H1 (cell line): ENCODE data around the gene OTUD5. TPM values are rescaled to one million over a fixed set of nuclear protein-coding genes. Genes with fewer than 3 reads are reported as not detected.
A peak's percentile ranks its signal among the peaks of the same experiment; 100 is the strongest.

ENCODE experiments used
- CTCF ChIA-PET: fragments of 300-600 bp; sonication (Branson Sonifier 250); formaldehyde crosslinking; loops from one replicate; lab custom pipeline; 2021; ENCODE audit not compliant: partially characterized antibody; lab: Charles Lee
- POLR2A ChIA-PET: fragments of 300-600 bp; sonication (Branson Sonifier 250); formaldehyde crosslinking; loops from one replicate; lab custom pipeline; 2021; ENCODE audit warnings: inconsistent platforms; ENCODE audit not compliant: partially characterized antibody; lab: Charles Lee
- DNase-seq, 2 experiments: peaks; one replicate each; pipeline versions ENCODE4 v3.0.0 to v3.0.0-alpha.2; 2010 to 2022; ENCODE audit warnings: low spot score in 2 of 2, low read depth in 1 of 2, mixed read lengths in 1 of 2
- FAIRE-seq: peaks from 2 replicates; lab custom pipeline; 2011; peaks lifted over from hg19 to GRCh38; lab: Jason Lieb, UNC
- H2AFZ ChIP-seq: 2 replicates; pipeline ENCODE4 v1.8.1; 2012; ENCODE audit warnings: low read length, inconsistent platforms
- H2AK5ac ChIP-seq: 2 replicates; pipeline ENCODE4 v1.6.1; 2013; ENCODE audit warnings: low read depth, low read length
- H2BK120ac ChIP-seq: replicated peaks from 2 replicates; pipeline ENCODE3; 2013; ENCODE audit warnings: low read depth, low read length, inconsistent platforms
- H2BK12ac ChIP-seq: 2 replicates; pipeline ENCODE4 v1.6.1; 2013; ENCODE audit warnings: low read depth, low read length
- H2BK15ac ChIP-seq: 2 replicates; pipeline ENCODE4 v1.6.1; 2013; ENCODE audit warnings: low read length
- H2BK20ac ChIP-seq: 2 replicates; pipeline ENCODE4 v1.6.1; 2013; ENCODE audit warnings: low read length
- H2BK5ac ChIP-seq: 2 replicates; pipeline ENCODE4 v1.6.1; 2013; ENCODE audit warnings: low read depth, low read length
- H3K14ac ChIP-seq: 2 replicates; pipeline ENCODE4 v1.6.1; 2013; ENCODE audit warnings: inconsistent platforms; ENCODE audit not compliant: insufficient read length
- H3K18ac ChIP-seq: 2 replicates; pipeline ENCODE4 v1.6.1; 2013; ENCODE audit warnings: low read length; ENCODE audit errors: extremely low read depth
- H3K23ac ChIP-seq: 2 replicates; pipeline ENCODE4 v1.6.1; 2013; ENCODE audit warnings: inconsistent platforms; ENCODE audit not compliant: insufficient read length
- H3K23me2 ChIP-seq: 2 replicates; pipeline ENCODE4 v1.6.1; 2013; ENCODE audit warnings: low read depth, low read length
- H3K27ac ChIP-seq: 2 replicates; pipeline ENCODE4 v1.6.1; 2011; ENCODE audit warnings: low read depth, low read length, inconsistent platforms
- H3K27me3 ChIP-seq, 4 experiments: replicated peaks in 1 of 4; 1 replicate in 1 of 4; 2 replicates in 3 of 4; pipeline versions ENCODE4 v1.6.1 to v1.8.1; 2011 to 2013; ENCODE audit warnings: low read length in 3 of 4, mild to moderate bottlenecking in 3 of 4, inconsistent platforms in 2 of 4, mixed read lengths in 2 of 4, moderate library complexity in 1 of 4; ENCODE audit not compliant: control insufficient read depth in 3 of 4, insufficient read depth in 3 of 4; ENCODE audit errors: extremely low read depth in 1 of 4
- H3K36me3 ChIP-seq, 4 experiments: 2 replicates each; pipeline versions ENCODE4 v1.6.1 to v1.8.1; 2011 to 2013; ENCODE audit warnings: mild to moderate bottlenecking in 4 of 4, low read length in 3 of 4, moderate library complexity in 2 of 4, control low read depth in 1 of 4, inconsistent platforms in 1 of 4; ENCODE audit not compliant: insufficient read depth in 4 of 4, control insufficient read depth in 2 of 4
- H3K4ac ChIP-seq: replicated peaks from 2 replicates; pipeline ENCODE3; 2013; ENCODE audit warnings: low read length, low read depth, mixed read lengths, inconsistent platforms; ENCODE audit not compliant: insufficient read length
- H3K4me1 ChIP-seq, 4 experiments: replicated peaks in 1 of 4; 1 replicate in 1 of 4; 2 replicates in 3 of 4; pipeline versions ENCODE4 v1.6.1 to v1.8.1; 2011 to 2013; ENCODE audit warnings: low read length in 3 of 4, inconsistent platforms in 2 of 4, mixed read lengths in 1 of 4; ENCODE audit not compliant: insufficient read depth in 4 of 4, control insufficient read depth in 3 of 4
- H3K4me2 ChIP-seq, 2 experiments: 2 replicates each; pipeline versions ENCODE4 v1.6.1 to v1.8.1; 2011 to 2013; ENCODE audit warnings: low read depth in 2 of 2, low read length in 2 of 2, control low read depth in 1 of 2, inconsistent platforms in 1 of 2, mild to moderate bottlenecking in 1 of 2; ENCODE audit not compliant: insufficient read depth in 1 of 2
- H3K4me3 ChIP-seq, 4 experiments: fragments of 200-600, 300-600 bp in 1 of 4; sonication (generic), shearing (Covaris generic), sonication (Bioruptor Twin) in 1 of 4; 2 replicates each; pipeline versions ENCODE4 v1.5.1 to v1.8.1; 2011 to 2016; ENCODE audit warnings: low read length in 4 of 4, low read depth in 3 of 4, control low read depth in 2 of 4, inconsistent platforms in 2 of 4, mild to moderate bottlenecking in 2 of 4, mixed read lengths in 1 of 4, moderate library complexity in 1 of 4; ENCODE audit not compliant: insufficient read depth in 2 of 4; ENCODE audit errors: extremely low read depth in 1 of 4
- H3K56ac ChIP-seq: replicated peaks from 2 replicates; pipeline ENCODE3; 2013; ENCODE audit warnings: low read depth, mild to moderate bottlenecking, mixed read lengths, low read length, inconsistent platforms; ENCODE audit not compliant: insufficient read length
- H3K79me1 ChIP-seq: 2 replicates; pipeline ENCODE4 v1.6.1; 2013; ENCODE audit warnings: low read depth, low read length, control low read depth
- H3K79me2 ChIP-seq, 2 experiments: 2 replicates each; pipeline versions ENCODE4 v1.6.1 to v1.8.1; 2012 to 2013; ENCODE audit warnings: low read length in 2 of 2, mild to moderate bottlenecking in 2 of 2, inconsistent platforms in 1 of 2; ENCODE audit not compliant: insufficient read depth in 2 of 2, control insufficient read depth in 1 of 2
- H3K9ac ChIP-seq, 4 experiments: replicated peaks in 1 of 4; 1 replicate in 1 of 4; 2 replicates in 3 of 4; pipeline versions ENCODE4 v1.6.1 to v1.8.1; 2011 to 2013; ENCODE audit warnings: low read depth in 3 of 4, low read length in 3 of 4, control low read depth in 2 of 4, mild to moderate bottlenecking in 2 of 4, moderate library complexity in 2 of 4, inconsistent platforms in 1 of 4; ENCODE audit errors: extremely low read depth in 1 of 4
- H3K9me3 ChIP-seq, 2 experiments: 2 replicates each; pipeline versions ENCODE4 v1.6.1 to v1.8.1; 2012 to 2013; ENCODE audit warnings: mild to moderate bottlenecking in 2 of 2, moderate library complexity in 2 of 2, control low read depth in 1 of 2, inconsistent platforms in 1 of 2, low read depth in 1 of 2, low read length in 1 of 2, mixed read lengths in 1 of 2; ENCODE audit not compliant: insufficient read depth in 2 of 2
- H4K20me1 ChIP-seq, 2 experiments: replicated peaks in 1 of 2; 2 replicates each; pipeline versions ENCODE3 to v1.8.1; 2011 to 2013; ENCODE audit warnings: inconsistent platforms in 2 of 2, low read length in 2 of 2, mild to moderate bottlenecking in 1 of 2; ENCODE audit not compliant: insufficient read depth in 2 of 2, control insufficient read depth in 1 of 2
- H4K5ac ChIP-seq: 2 replicates; pipeline ENCODE4 v1.6.1; 2013; ENCODE audit warnings: low read length, low read depth, mixed read lengths, inconsistent platforms; ENCODE audit not compliant: insufficient read length
- H4K8ac ChIP-seq: 2 replicates; pipeline ENCODE4 v1.8.0; 2013; ENCODE audit warnings: mild to moderate bottlenecking, moderate library complexity, low read length, inconsistent platforms; ENCODE audit not compliant: insufficient read depth; ENCODE audit errors: extremely low read depth
- H4K91ac ChIP-seq: replicated peaks from 2 replicates; pipeline ENCODE3; 2013; ENCODE audit warnings: low read length, mixed read lengths, inconsistent platforms; ENCODE audit not compliant: insufficient read length
- BCL11A ChIP-seq, 2 experiments: IDR thresholded peaks; one replicate each; pipeline ENCODE4 v1.6.1; 2011; ENCODE audit warnings: low read depth in 2 of 2, low read length in 2 of 2, mild to moderate bottlenecking in 2 of 2
- CHD1 ChIP-seq: IDR thresholded peaks from 2 replicates; pipeline ENCODE4 v1.6.1; 2012; ENCODE audit warnings: low read depth, low read length, improper control_type of control experiment
- POLR2AphosphoS5 ChIP-seq: IDR thresholded peaks from 2 replicates; pipeline ENCODE4 v1.6.1; 2011; ENCODE audit warnings: low read depth, low read length
- RAD21 ChIP-seq, 2 experiments: IDR thresholded peaks in 1 of 2; conservative IDR thresholded peaks in 1 of 2; 2 replicates each; pipeline ENCODE4 v1.6.1; 2011; ENCODE audit warnings: low read depth in 2 of 2, low read length in 2 of 2, improper control_type of control experiment in 1 of 2, inconsistent platforms in 1 of 2, mild to moderate bottlenecking in 1 of 2, moderate library complexity in 1 of 2
- SUZ12 ChIP-seq: fragments of 200-600 bp; sonication (generic); IDR thresholded peaks from 2 replicates; pipeline ENCODE4 v1.6.1; 2012; ENCODE audit warnings: mild to moderate bottlenecking, inconsistent platforms, low read length, moderate library complexity, mixed read lengths
- TAF1 ChIP-seq: IDR thresholded peaks from 2 replicates; pipeline ENCODE4 v1.6.1; 2011; ENCODE audit warnings: mild to moderate bottlenecking, low read depth, low read length
- WGBS, 2 experiments: shearing (Covaris generic) in 1 of 2; methylation state at CpG; one replicate each; pipeline versions ENCODE4 v1.1.6 to v1.1.7; 2013 to 2015; ENCODE audit warnings: low lambda C conversion rate in 2 of 2, mixed read lengths in 2 of 2, inconsistent platforms in 1 of 2, low coverage in 1 of 2, missing lambda C conversion rate in 1 of 2; ENCODE audit not compliant: insufficient replicate concordance in 2 of 2, insufficient coverage in 1 of 2, insufficient read length in 1 of 2; ENCODE audit errors: extremely low coverage in 1 of 2, missing lambda C conversion rate in 1 of 2; 5-methylcytosine and 5-hydroxymethylcytosine counted together
- polyA plus RNA-seq, 7 experiments: library from polyadenylated mRNA; depleted of rRNA in 3 of 7; stranded (reverse) in 5 of 7; unstranded in 2 of 7; fragments of >200 nt in 5 of 7; fragments of 200-250 nt in 2 of 7; gene quantifications; 1 replicate in 5 of 7; 2 replicates in 1 of 7; 4 replicates in 1 of 7; pipeline versions ENCODE4 v1.2.1 to v1.2.3, GENCODE V29; 2011 to 2013; ENCODE audit warnings: missing spikeins in 2 of 7, mixed read lengths in 2 of 7
- total RNA-seq: library from RNA; stranded (reverse); fragmentation: NEBNext Ultra II Directional; extraction: Animal tissue kit (Norgen Biotek cat#: 25700); gene quantifications from 2 replicates; pipeline ENCODE4 v1.2.1, GENCODE V29; 2021
- TF ChIP-seq, protein P1 (sequence below), 3 experiments: IDR thresholded peaks; 1 replicate in 2 of 3; 2 replicates in 1 of 3; pipeline versions ENCODE4 v1.5.1 to v1.6.1; 2011; ENCODE audit warnings: low read length in 3 of 3, mild to moderate bottlenecking in 3 of 3, inconsistent platforms in 2 of 3, low read depth in 1 of 3, moderate library complexity in 1 of 3; ENCODE audit not compliant: insufficient read depth in 1 of 3; ENCODE audit errors: control extremely low read depth in 1 of 3
- TF ChIP-seq, protein P2 (sequence below): IDR thresholded peaks from 2 replicates; pipeline ENCODE4 v1.6.1; 2012; ENCODE audit warnings: low read length, inconsistent platforms

Gene OTUD5
- total and polyA plus RNA-seq, 2 of the 8 experiments (the other 6 are each of a cell fraction or from before 2014, with no cell fraction given) = 46.3 to 53.5 TPM

DNA sequence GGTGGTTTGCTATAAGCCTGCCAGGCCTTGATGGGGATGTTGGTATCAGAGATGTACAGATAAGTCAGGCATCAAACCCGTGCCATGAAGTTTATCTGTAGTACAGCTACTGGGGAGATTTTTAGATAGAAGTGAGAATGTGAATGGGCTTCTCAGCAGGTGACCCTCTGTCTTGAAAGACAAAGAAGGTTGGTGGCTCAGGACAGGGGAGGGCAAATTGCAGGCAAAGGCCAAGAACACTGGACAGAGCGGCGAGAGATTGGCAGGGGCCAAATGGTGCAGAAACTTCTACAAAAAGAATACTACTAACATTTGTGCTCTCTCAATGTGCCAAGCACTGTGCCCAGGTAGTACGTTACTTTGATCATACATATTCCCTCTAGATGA, 36.7 kb downstream of the OTUD5 start:
- Histone ChIP-seq H2BK20ac (peak overlapping the region; percentile 90; the same call in 1 of the 2 replicates), H4K8ac (no peak overlapping the region; the same call in 1 of the 2 replicates)
- TF ChIP-seq, protein P1, sequence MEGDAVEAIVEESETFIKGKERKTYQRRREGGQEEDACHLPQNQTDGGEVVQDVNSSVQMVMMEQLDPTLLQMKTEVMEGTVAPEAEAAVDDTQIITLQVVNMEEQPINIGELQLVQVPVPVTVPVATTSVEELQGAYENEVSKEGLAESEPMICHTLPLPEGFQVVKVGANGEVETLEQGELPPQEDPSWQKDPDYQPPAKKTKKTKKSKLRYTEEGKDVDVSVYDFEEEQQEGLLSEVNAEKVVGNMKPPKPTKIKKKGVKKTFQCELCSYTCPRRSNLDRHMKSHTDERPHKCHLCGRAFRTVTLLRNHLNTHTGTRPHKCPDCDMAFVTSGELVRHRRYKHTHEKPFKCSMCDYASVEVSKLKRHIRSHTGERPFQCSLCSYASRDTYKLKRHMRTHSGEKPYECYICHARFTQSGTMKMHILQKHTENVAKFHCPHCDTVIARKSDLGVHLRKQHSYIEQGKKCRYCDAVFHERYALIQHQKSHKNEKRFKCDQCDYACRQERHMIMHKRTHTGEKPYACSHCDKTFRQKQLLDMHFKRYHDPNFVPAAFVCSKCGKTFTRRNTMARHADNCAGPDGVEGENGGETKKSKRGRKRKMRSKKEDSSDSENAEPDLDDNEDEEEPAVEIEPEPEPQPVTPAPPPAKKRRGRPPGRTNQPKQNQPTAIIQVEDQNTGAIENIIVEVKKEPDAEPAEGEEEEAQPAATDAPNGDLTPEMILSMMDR (IDR thresholded peaks at IDR 0.05; ENCODE audit: control extremely low read depth in 1 of 3, insufficient read depth in 1 of 3, low read depth in 1 of 3, low read length in 3 of 3) = no peak
- TF ChIP-seq, protein P2, sequence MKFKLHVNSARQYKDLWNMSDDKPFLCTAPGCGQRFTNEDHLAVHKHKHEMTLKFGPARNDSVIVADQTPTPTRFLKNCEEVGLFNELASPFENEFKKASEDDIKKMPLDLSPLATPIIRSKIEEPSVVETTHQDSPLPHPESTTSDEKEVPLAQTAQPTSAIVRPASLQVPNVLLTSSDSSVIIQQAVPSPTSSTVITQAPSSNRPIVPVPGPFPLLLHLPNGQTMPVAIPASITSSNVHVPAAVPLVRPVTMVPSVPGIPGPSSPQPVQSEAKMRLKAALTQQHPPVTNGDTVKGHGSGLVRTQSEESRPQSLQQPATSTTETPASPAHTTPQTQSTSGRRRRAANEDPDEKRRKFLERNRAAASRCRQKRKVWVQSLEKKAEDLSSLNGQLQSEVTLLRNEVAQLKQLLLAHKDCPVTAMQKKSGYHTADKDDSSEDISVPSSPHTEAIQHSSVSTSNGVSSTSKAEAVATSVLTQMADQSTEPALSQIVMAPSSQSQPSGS = no peak
- TF ChIP-seq POLR2AphosphoS5 = no peak
- TF ChIP-seq RAD21 (IDR thresholded peaks at IDR 0.05 in 1 of 2, conservative IDR thresholded peaks at IDR 0.05 in 1 of 2; ENCODE audit: low read depth in 2 of 2, low read length in 2 of 2) = no peak
- TF ChIP-seq BCL11A (IDR thresholded peaks at IDR 0.05; ENCODE audit: low read depth in 2 of 2, low read length in 2 of 2) = no peak
- TF ChIP-seq CHD1 = no peak
- no peak for TF ChIP-seq SUZ12
- no peak for TF ChIP-seq TAF1

More for the DNA sequence above, 36.7 kb downstream of the OTUD5 start:
- ChIA-PET CTCF (interaction anchor here (2.2 kb wide), 1 partner anchor 26 kb away, joined by 6 read pairs; no protein-coding TSS in a partner anchor), POLR2A (interaction anchor here (1.2 to 30.9 kb wide), 4 partner anchors 9 to 38 kb away, joined by 3 to 572 read pairs (median 4); partner anchors contain the start of gene SLC35A2)
- peaks cover 11% of the 10 kb centered on the region for H3K23me2 ChIP-seq
- peaks cover 0 to 36% (median 17%) of the 10 kb centered on the region in 4 experiments; a peak in 7 of 8 replicates for H3K36me3 ChIP-seq
- 0 out of 2 replicates have a peak overlapping the region, but pooled peaks have one; percentile 93 for H2AK5ac ChIP-seq
- peaks cover 8 to 16% (median 13%) of the 10 kb centered on the region in 4 experiments; a peak in 6 of 7 replicates for H3K4me1 ChIP-seq
- no peak overlapping the region for H3K23ac ChIP-seq
- DNase-seq (no peak), FAIRE-seq (peak; percentile 60)
- H2BK12ac ChIP-seq = peak overlapping the region; percentile 84
- H3K18ac ChIP-seq = peak overlapping the region; percentile 87
- no peak overlapping the region; a peak in 1 of 7 replicates for H3K9ac ChIP-seq
- 74% methylated on average over 4 of the region's 4 CpGs; no CpG with 5 or more reads in 1 of the 2 experiments for WGBS, 2 experiments
- no peak overlapping the region for H3K4ac ChIP-seq
- H3K4me3 ChIP-seq = peak overlapping the region in 2 of 4 experiments; percentile 4 to 96; a peak in 2 of 8 replicates
- peaks cover 4 to 13% of the 10 kb centered on the region in 2 experiments for H4K20me1 ChIP-seq
- peak overlapping the region; percentile 83 for H4K91ac ChIP-seq
- H4K5ac ChIP-seq = no peak overlapping the region
- no peaks in the 10 kb centered on the region for H3K9me3 ChIP-seq
- H2AFZ ChIP-seq = no peak overlapping the region
- H3K56ac ChIP-seq = no peak overlapping the region
- H3K79me1 ChIP-seq = no peaks in the 10 kb centered on the region
- 0 out of 2 replicates have a peak overlapping the region, but pooled peaks have one; percentile 61 for H2BK15ac ChIP-seq
- peak overlapping the region; percentile 96; the same call in 1 of the 2 replicates for H2BK5ac ChIP-seq
- no peak overlapping the region for H3K14ac ChIP-seq
- H3K79me2 ChIP-seq = peaks cover 16 to 55% of the 10 kb centered on the region in 2 experiments
- no peaks in the 10 kb centered on the region for H3K27me3 ChIP-seq
- H3K4me2 ChIP-seq = peak overlapping the region; percentile 79 to 94
- H2BK120ac ChIP-seq = no peak overlapping the region
- H3K27ac ChIP-seq = peak overlapping the region; percentile 58; the same call in 1 of the 2 replicates
